ENCODE results near the gene GSS.

GRCh38 chr20:34886122-34886521 lies 69.5 kb downstream of the GSS start:
- TF ChIP-seq POLR2A (IDR thresholded peaks at IDR 0.05) (no peak), CTCF (IDR thresholded peaks at IDR 0.05) (no peak), POLR2AphosphoS5 (IDR thresholded peaks at IDR 0.05) (no peak)
